IPS-15b (cell line): ENCODE results near the gene MIDN.

ENCODE experiments used
- H3K27me3 ChIP-seq: one replicate; pipeline ENCODE4 v1.6.1; 2013; ENCODE audit warnings: low read length; ENCODE audit not compliant: control insufficient read depth, insufficient read depth
- H3K36me3 ChIP-seq: one replicate; pipeline ENCODE4 v1.6.1; 2013; ENCODE audit warnings: low read length; ENCODE audit not compliant: control insufficient read depth, insufficient read depth
- H3K4me1 ChIP-seq: one replicate; pipeline ENCODE4 v1.6.1; 2013; ENCODE audit warnings: mild to moderate bottlenecking, low read length; ENCODE audit not compliant: control insufficient read depth, insufficient read depth
- H3K4me3 ChIP-seq: one replicate; pipeline ENCODE4 v1.5.1; 2013; ENCODE audit warnings: low read depth, low read length
- H3K9ac ChIP-seq: one replicate; pipeline ENCODE4 v1.6.1; 2013; ENCODE audit warnings: low read depth, mild to moderate bottlenecking, low read length
- H3K9me3 ChIP-seq: one replicate; pipeline ENCODE4 v1.6.1; 2013; ENCODE audit warnings: mild to moderate bottlenecking, low read length; ENCODE audit not compliant: control insufficient read depth, insufficient read depth

The MIDN gene

DNA sequence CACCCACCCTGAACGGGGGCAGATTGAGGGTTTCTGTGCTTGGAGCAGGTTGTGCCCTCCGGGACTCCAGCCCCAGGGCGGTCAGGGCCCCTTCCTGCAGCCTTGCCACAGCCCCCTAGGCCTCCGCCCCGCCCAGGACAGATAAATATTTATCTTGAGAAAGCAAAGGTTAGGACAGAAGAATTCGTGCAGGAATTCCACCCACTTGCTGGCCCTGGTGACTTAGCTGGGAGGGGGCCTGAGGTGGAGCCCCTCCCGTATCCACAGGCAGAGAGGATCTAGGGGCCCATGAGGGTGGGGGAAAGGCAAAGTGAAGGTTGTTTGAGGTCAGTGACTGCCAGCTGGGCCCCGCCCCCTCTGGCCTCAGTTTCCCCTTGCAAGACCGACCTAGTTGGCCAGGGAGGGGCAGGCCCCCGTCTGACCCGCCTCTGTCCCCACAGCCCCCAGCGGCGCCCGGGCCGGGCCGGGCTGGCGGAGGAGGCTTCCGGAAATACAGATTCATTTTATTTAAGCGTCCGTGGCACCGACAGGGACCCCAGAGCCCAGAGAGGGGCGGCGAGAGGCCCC is 5.2 kb downstream of the MIDN start:
- H3K27me3 ChIP-seq, result no peaks in the 10 kb centered on the region
- no peak overlapping the region for H3K4me3 ChIP-seq
- H3K4me1 ChIP-seq, result peaks cover 4% of the 10 kb centered on the region
- H3K36me3 ChIP-seq, result peaks cover 50% of the 10 kb centered on the region
- H3K9ac ChIP-seq, result no peak overlapping the region
- no peaks in the 10 kb centered on the region for H3K9me3 ChIP-seq

- H3K9ac ChIP-seq, result peak overlapping the region; percentile 24
- H3K4me1 ChIP-seq, result peaks cover 4% of the 10 kb centered on the region
- no peaks in the 10 kb centered on the region for H3K27me3 ChIP-seq
- no peaks in the 10 kb centered on the region for H3K9me3 ChIP-seq
- no peak overlapping the region for H3K4me3 ChIP-seq
- peaks cover 50% of the 10 kb centered on the region for H3K36me3 ChIP-seq
These were observed 5.7 kb downstream of the MIDN start for GRCh38 chr19:1254081-1254527.

DNA sequence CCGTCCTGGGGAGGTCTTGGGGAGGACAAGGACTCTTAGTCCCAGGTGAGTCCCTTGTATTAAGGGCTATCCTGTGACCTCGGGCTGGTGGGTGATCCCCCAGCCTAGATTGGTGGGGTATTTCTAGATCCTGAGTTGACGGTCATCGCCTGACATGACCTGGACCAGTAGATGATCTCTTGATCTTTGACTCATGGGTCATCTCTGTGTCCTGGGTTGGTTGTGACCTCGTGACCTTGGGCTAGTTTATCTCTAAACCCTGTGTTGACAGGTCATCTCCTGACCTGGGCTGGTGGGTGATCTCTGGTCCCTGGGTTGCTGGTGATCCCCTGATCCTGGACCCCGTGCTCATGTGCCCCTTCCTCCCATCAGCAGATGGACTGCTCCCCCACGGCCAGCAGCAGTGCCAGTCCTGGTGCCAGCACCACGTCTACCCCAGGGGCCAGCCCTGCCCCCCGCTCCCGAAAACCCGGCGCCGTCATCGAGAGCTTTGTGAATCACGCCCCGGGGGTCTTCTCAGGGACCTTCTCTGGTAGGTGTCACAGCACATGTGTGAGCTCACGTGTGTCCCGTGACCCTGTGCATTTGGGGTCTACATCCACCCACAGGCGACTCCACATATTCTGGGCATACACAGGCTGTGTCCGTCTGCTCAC is 6.3 kb downstream of the MIDN start:
- H3K9me3 ChIP-seq, result no peaks in the 10 kb centered on the region
- H3K4me1 ChIP-seq, result peaks cover 5% of the 10 kb centered on the region
- H3K9ac ChIP-seq, result peak overlapping the region; percentile 24
- H3K27me3 ChIP-seq, result no peaks in the 10 kb centered on the region
- H3K4me3 ChIP-seq, result no peak overlapping the region
- peaks cover 50% of the 10 kb centered on the region for H3K36me3 ChIP-seq

- Histone ChIP-seq H3K36me3 (peaks cover 50% of the 10 kb centered on the region), H3K9me3 (no peaks in the 10 kb centered on the region), H3K4me3 (no peak overlapping the region), H3K9ac (no peak overlapping the region), H3K27me3 (no peaks in the 10 kb centered on the region), H3K4me1 (peaks cover 8% of the 10 kb centered on the region)
These were observed 7.1 kb downstream of the MIDN start for GRCh38 chr19:1255186-1256161.

- no peak overlapping the region for H3K4me3 ChIP-seq
- no peak overlapping the region for H3K9ac ChIP-seq
- peaks cover 45% of the 10 kb centered on the region for H3K36me3 ChIP-seq
- no peaks in the 10 kb centered on the region for H3K9me3 ChIP-seq
- H3K4me1 ChIP-seq, result peaks cover 8% of the 10 kb centered on the region
- no peaks in the 10 kb centered on the region for H3K27me3 ChIP-seq
These were observed 8.5 kb downstream of the MIDN start for GRCh38 chr19:1256646-1257474.

DNA sequence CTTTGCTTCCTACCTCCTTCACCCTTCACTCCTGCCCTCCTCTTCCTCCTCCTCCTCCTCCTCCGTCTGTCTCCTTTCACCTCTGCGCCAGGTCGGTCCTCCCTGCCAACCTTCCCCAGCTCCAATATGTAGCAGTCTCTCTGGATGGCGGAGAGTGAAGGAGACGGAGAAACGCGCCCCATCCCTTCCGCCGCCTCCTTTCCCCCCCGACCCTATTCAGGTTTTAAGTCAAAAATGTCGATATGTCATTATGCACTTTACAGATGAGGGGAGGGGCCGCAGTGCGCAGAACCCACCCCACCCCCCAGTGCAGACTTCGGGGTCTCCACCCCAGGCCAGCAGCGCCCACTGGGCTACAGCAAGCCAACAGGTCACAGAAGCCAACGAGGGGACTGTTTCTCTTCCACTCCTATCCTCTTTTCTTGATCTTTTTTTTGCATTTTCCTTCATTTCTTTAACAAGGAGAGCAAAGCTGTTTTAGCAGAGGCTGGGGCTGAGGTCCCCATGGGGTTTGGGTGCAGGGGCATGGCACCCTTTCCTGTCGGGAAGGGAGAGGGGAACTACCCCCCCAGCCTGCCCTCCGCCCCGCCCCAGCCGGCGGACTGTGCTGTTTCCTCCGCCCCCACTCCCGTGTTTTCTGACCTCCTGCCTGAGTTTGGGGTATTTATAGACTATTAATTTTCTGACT is 9.2 kb downstream of the MIDN start:
- H3K36me3 ChIP-seq, result peaks cover 44% of the 10 kb centered on the region
- H3K9me3 ChIP-seq, result no peaks in the 10 kb centered on the region
- no peaks in the 10 kb centered on the region for H3K27me3 ChIP-seq
- H3K4me3 ChIP-seq, result no peak overlapping the region
- no peak overlapping the region for H3K9ac ChIP-seq
- H3K4me1 ChIP-seq, result peaks cover 8% of the 10 kb centered on the region

- no peaks in the 10 kb centered on the region for H3K27me3 ChIP-seq
- peaks cover 44% of the 10 kb centered on the region for H3K36me3 ChIP-seq
- H3K4me1 ChIP-seq, result peaks cover 8% of the 10 kb centered on the region
- H3K4me3 ChIP-seq, result no peak overlapping the region
- H3K9ac ChIP-seq, result no peak overlapping the region
- no peaks in the 10 kb centered on the region for H3K9me3 ChIP-seq
These were observed 9.7 kb downstream of the MIDN start for GRCh38 chr19:1258163-1258492.

DNA sequence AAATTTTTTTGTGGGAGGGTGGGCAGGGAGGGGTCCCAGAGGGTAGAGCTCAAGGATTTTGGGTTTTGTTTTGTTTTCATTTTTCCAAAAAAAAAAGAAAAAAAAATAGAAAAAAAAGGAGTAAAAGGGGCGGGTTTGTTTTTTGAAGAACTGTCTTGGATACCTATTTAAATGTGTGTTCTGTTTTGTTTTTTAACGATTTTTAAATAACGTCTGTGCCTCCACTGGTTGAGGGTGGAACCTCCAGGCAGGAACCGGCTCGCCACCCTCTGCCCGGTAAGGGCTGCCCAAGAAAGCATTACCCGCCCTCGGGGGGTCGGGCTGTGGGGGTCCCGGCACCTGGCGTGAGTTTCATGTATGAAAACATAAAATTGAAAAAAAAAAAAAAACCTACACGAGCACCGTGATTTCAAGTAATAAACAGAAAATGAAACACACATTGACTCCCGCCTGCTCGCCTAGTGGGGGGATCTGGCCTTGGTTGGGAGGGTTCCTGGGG is 10.4 kb downstream of the MIDN start:
- no peaks in the 10 kb centered on the region for H3K9me3 ChIP-seq
- peaks cover 8% of the 10 kb centered on the region for H3K4me1 ChIP-seq
- H3K36me3 ChIP-seq, result peaks cover 40% of the 10 kb centered on the region
- no peak overlapping the region for H3K9ac ChIP-seq
- no peak overlapping the region for H3K4me3 ChIP-seq
- H3K27me3 ChIP-seq, result no peaks in the 10 kb centered on the region

DNA sequence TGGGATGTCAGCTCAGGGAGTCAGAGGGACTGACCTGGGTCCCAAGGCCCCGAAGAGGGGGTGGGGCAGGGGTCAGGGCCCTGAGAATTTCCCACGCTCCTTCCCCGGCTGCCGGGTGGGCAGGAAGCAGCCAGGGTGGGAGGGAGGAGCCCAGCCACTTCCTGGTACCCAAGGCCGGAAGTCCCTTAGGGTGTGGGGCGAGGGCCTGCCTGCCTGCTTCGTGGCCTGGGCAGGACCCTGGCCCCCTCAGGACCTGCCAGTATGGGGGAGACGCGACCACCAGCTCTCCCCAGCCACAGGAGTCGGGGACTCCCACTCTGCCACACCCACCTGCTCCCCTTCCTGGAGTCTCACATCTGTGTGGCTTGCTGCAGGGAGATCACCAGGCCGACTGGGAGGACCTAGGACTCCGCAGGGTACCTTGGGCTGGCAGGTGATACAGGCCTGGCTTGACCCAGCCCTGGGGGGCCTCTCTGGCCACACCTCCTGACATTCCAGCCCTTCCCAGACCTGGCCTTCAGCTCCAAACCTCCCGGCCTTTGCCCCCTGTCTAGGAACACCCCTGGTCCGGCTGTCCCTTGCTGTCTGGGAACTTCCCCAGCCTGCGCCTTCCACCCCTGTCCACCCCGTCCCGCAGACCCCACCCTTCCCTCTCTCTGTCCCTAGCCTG is 11.0 kb downstream of the MIDN start:
- Histone ChIP-seq H3K27me3 (no peaks in the 10 kb centered on the region), H3K36me3 (peaks cover 35% of the 10 kb centered on the region), H3K9ac (no peak overlapping the region), H3K4me3 (peak overlapping the region; percentile 32), H3K4me1 (peaks cover 8% of the 10 kb centered on the region), H3K9me3 (no peaks in the 10 kb centered on the region)

DNA sequence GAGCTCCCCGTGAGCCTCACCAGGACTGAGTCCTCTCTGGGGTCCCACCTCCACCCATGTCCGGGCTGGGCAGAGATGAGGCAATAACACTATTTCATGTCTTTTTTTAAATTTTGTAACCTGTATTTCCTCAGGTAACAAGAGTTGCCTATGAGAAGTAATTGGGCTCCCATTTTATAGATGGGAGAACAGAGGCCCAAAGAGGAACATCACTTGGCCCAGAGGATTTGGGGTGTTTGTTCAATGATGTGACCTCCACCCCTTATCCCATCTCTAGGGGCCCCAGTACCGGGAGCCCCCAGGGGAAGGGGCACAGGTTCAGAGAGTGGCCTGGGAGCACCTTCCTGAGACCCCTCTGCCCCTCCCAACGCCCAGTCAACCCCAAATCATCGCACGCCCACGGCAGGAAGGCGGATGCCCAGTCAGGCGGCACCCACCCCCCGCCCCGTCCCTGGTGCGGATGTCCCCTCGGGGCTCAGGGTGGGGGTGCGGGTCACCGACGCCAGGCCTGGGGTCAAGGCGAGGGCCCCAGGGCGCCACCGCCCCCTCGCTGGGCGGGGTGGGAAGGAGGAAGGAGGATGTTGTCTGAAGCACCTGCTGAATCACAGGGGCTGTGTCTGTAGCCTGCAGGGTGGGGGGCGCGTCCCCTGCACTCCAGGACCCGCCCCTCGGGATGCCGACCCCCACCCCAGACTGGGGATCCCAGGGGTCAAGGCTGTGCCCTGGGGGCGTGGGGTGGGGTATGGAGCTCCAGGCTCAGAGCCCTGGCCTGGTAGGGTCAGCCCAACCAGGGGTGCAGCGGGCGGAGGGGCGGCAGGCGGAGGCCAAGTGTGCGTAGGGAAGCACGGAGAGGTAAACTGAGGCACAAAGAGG is 11.7 kb downstream of the MIDN start:
- peak overlapping the region; percentile 32 for H3K4me3 ChIP-seq
- H3K4me1 ChIP-seq, result peaks cover 12% of the 10 kb centered on the region
- no peaks in the 10 kb centered on the region for H3K9me3 ChIP-seq
- H3K9ac ChIP-seq, result no peak overlapping the region
- no peaks in the 10 kb centered on the region for H3K27me3 ChIP-seq
- peaks cover 29% of the 10 kb centered on the region for H3K36me3 ChIP-seq
